Esophagus muscularis mucosa (tissue), 4 donors: ENCODE measurements around the gene OR13C5. TPM values are rescaled to one million over a fixed set of nuclear protein-coding genes. Genes with fewer than 3 reads are reported as not detected.

Experiments used
- DNase-seq: peaks from one replicate; pipeline ENCODE4 v3.0.0-alpha.2; 2017; ENCODE audit errors: extremely low spot score
- H3K27ac ChIP-seq, 4 donors: fragments of 200-600 bp; sonication (generic); replicated peaks in 1 of 4; 1 replicate in 3 of 4; 2 replicates in 1 of 4; pipeline ENCODE4 v1.5.1; 2016 to 2019; ENCODE audit warnings: mild to moderate bottlenecking in 1 of 4
- H3K27me3 ChIP-seq, 4 donors: fragments of 200-600 bp; sonication (generic); one replicate each; pipeline versions ENCODE4 v1.5.1 to v1.6.0; 2016 to 2019
- H3K36me3 ChIP-seq, 4 donors: fragments of 200-600 bp; sonication (generic); one replicate each; pipeline ENCODE4 v1.5.1; 2016 to 2019
- H3K4me1 ChIP-seq, 4 donors: fragments of 200-600 bp; sonication (generic); one replicate each; pipeline ENCODE4 v1.5.1; 2016 to 2019
- H3K4me3 ChIP-seq, 4 donors: fragments of 200-600 bp; sonication (generic); 1 replicate in 2 of 4; 2 replicates in 2 of 4; pipeline ENCODE4 v1.5.1; 2016 to 2019; ENCODE audit warnings: mild to moderate bottlenecking in 4 of 4, moderate library complexity in 1 of 4
- H3K9me3 ChIP-seq, 4 donors: fragments of 200-600 bp; sonication (generic); 1 replicate in 3 of 4; 2 replicates in 1 of 4; pipeline ENCODE4 v1.5.1; 2016 to 2019
- CTCF ChIP-seq, 3 experiments: fragments of 200-600 bp in 2 of 3; fragments of 450-650 bp in 1 of 3; sonication (generic) in 2 of 3; IDR thresholded peaks; one replicate each; pipeline ENCODE4 v1.5.1; 2017 to 2019; ENCODE audit warnings: antibody characterized with exemption in 3 of 3, mild to moderate bottlenecking in 2 of 3, moderate library complexity in 1 of 3
- EP300 ChIP-seq: sonication (generic); formaldehyde crosslinking; IDR thresholded peaks from one replicate; pipeline ENCODE4 v1.6.1; 2017; ENCODE audit warnings: antibody characterized with exemption
- POLR2A ChIP-seq: fragments of 450-650 bp; IDR thresholded peaks from one replicate; pipeline ENCODE4 v1.6.1; 2017; ENCODE audit warnings: antibody characterized with exemption, moderate library complexity, mild to moderate bottlenecking, low read depth
- POLR2AphosphoS5 ChIP-seq, 2 donors: sonication (generic); formaldehyde crosslinking; IDR thresholded peaks; one replicate each; pipeline ENCODE4 v1.6.1; 2017; ENCODE audit warnings: antibody characterized with exemption in 2 of 2
- WGBS: methylation state at CpG from one replicate; pipeline ENCODE4 v1.1.5; 2018; 5-methylcytosine and 5-hydroxymethylcytosine counted together
- intact Hi-C: fragments of 100-400 bp; cut with DNase I; formaldehyde crosslinking; loops from one replicate; pipeline ENCODE4 v1.15.1; 2023
- total RNA-seq, 4 donors: library from RNA; depleted of rRNA; stranded (reverse); fragments of >200 nt; gene quantifications; one replicate each; pipeline versions ENCODE4 v1.1.0 to v1.2.1, GENCODE V29; 2016

The OR13C5 gene
- total RNA-seq, 4 donors from 2014 or later, result not detected

GRCh38 chr9:104589626-104590025 lies 9.6 kb downstream of the OR13C5 start:
- Histone ChIP-seq H3K27me3 (no peaks in the 10 kb centered on the region), H3K4me1 (no peaks in the 10 kb centered on the region), H3K9me3 (peaks cover 0 to 9% (median 3%) of the 10 kb centered on the region in 4 donors), H3K36me3 (no peaks in the 10 kb centered on the region), H3K27ac (no peak overlapping the region), H3K4me3 (no peak overlapping the region)
- no peak for TF ChIP-seq POLR2AphosphoS5 (IDR thresholded peaks at IDR 0.05)
- TF ChIP-seq EP300, result no peak
- no peak for TF ChIP-seq POLR2A
- no peak for TF ChIP-seq CTCF (IDR thresholded peaks at IDR 0.05)
- intact Hi-C loops, result no loop called here
- WGBS, result 0% methylated on average over 1 of the region's 1 CpG
- no peak for DNase-seq

GRCh38 chr9:104586496-104587180 lies 12.6 kb downstream of the OR13C5 start:
- TF ChIP-seq POLR2AphosphoS5 (IDR thresholded peaks at IDR 0.05), result no peak
- no peak for TF ChIP-seq POLR2A
- no peak for TF ChIP-seq CTCF (IDR thresholded peaks at IDR 0.05)
- TF ChIP-seq EP300, result no peak
- intact Hi-C loops, result no loop called here
- WGBS, result 0% methylated on average over 1 of the region's 1 CpG
- H3K4me3 ChIP-seq, result no peak overlapping the region
- no peaks in the 10 kb centered on the region for H3K27me3 ChIP-seq
- no peaks in the 10 kb centered on the region for H3K4me1 ChIP-seq
- H3K9me3 ChIP-seq, result no peaks in the 10 kb centered on the region
- H3K36me3 ChIP-seq, result no peaks in the 10 kb centered on the region
- no peak overlapping the region for H3K27ac ChIP-seq
- no peak for DNase-seq

DNA sequence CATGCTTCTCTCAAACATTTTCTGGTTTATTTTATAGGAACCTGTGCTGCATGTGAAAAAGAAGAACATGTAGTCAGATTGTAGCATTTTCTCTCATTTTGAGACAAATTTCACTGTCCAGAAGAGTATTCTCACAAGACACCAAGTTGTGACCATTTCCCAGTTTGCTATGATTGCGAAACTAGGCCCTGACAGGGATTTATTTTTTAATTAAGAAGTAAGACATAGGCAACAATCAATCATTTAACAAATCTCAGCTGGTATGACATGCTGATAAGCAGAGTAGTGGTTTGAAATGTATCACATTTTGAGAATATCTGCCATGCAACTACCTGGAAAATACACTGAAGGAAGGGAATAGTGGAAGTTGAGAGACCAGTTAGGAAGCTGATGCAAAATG lies 18.7 kb downstream of the OR13C5 start:
- Histone ChIP-seq H3K9me3 (no peaks in the 10 kb centered on the region), H3K36me3 (no peaks in the 10 kb centered on the region), H3K27ac (no peak overlapping the region), H3K4me3 (no peak overlapping the region), H3K4me1 (no peaks in the 10 kb centered on the region), H3K27me3 (no peaks in the 10 kb centered on the region)
- TF ChIP-seq CTCF (IDR thresholded peaks at IDR 0.05) (no peak), POLR2A (no peak), EP300 (no peak)
- 75% methylated on average over 1 of the region's 1 CpG for WGBS
- no peak for DNase-seq
- intact Hi-C loops, result no loop called here

- Histone ChIP-seq H3K4me1 (no peaks in the 10 kb centered on the region), H3K4me3 (no peak overlapping the region), H3K27me3 (no peaks in the 10 kb centered on the region), H3K27ac (no peak overlapping the region), H3K36me3 (no peaks in the 10 kb centered on the region), H3K9me3 (peaks cover 0 to 9% (median 6%) of the 10 kb centered on the region in 4 donors)
- DNase-seq, result no peak
- intact Hi-C loops, result no loop called here
- TF ChIP-seq CTCF (IDR thresholded peaks at IDR 0.05) (no peak), EP300 (no peak), POLR2AphosphoS5 (IDR thresholded peaks at IDR 0.05) (no peak), POLR2A (no peak)
- 84% methylated on average over 5 of the region's 5 CpGs for WGBS
These were observed 21.9 kb downstream of the OR13C5 start for GRCh38 chr9:104577263-104577662.

GRCh38 chr9:104575456-104575855 lies 23.8 kb downstream of the OR13C5 start:
- intact Hi-C loops, result no loop called here
- H3K36me3 ChIP-seq, result no peaks in the 10 kb centered on the region
- TF ChIP-seq CTCF (IDR thresholded peaks at IDR 0.05) (no peak), POLR2AphosphoS5 (IDR thresholded peaks at IDR 0.05) (no peak), EP300 (no peak), POLR2A (no peak)

More at GRCh38 chr9:104575456-104575855, 23.8 kb downstream of the OR13C5 start:
- no peaks in the 10 kb centered on the region for H3K4me1 ChIP-seq
- DNase-seq, result no peak
- no peaks in the 10 kb centered on the region for H3K27me3 ChIP-seq
- 74% methylated on average over 2 of the region's 2 CpGs for WGBS
- no peak overlapping the region for H3K4me3 ChIP-seq
- peaks cover 0 to 15% (median 10%) of the 10 kb centered on the region in 4 donors for H3K9me3 ChIP-seq
- H3K27ac ChIP-seq, result no peak overlapping the region
